Measurements from ENCODE around the gene ARF6.
"Not testable (repeated sequence)": the region's sequence is repeated elsewhere in the genome, so short reads cannot be mapped to it uniquely, and the experiment has no call there.

ARF6 gene

GRCh38 chr14:49876563-49877127 lies 16.2 kb upstream of the ARF6 start:
- no peak for DNase-seq (ENCODE audit: low read depth)

DNA sequence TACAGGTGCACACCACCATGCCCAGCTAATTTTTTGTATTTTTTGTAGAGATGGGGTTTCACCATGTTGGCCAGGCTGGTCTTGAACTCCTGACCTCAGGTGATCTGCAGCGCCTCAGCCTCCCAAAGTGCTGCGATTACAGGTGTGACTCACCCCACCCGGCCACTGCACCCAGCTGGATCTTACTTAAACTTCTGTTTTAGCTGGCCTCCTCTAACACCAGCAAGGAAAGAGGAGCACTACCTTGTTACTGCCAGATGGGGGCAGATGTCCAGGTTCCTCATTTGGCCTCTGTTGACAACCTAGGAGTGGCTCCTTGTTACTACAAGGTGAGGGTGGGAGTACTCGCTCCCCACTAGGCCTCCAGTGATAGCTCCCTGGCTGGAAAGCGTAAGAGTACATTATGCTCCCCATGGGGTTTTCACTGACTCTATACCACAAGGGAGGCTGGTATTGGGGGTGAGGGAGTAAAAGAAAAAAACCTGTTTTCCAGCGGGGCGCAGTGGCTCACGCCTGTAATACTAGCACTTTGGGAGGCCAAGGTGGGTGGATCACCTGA lies 13.2 kb upstream of the ARF6 start:
- no peak for DNase-seq (ENCODE audit: low read depth)

DNA sequence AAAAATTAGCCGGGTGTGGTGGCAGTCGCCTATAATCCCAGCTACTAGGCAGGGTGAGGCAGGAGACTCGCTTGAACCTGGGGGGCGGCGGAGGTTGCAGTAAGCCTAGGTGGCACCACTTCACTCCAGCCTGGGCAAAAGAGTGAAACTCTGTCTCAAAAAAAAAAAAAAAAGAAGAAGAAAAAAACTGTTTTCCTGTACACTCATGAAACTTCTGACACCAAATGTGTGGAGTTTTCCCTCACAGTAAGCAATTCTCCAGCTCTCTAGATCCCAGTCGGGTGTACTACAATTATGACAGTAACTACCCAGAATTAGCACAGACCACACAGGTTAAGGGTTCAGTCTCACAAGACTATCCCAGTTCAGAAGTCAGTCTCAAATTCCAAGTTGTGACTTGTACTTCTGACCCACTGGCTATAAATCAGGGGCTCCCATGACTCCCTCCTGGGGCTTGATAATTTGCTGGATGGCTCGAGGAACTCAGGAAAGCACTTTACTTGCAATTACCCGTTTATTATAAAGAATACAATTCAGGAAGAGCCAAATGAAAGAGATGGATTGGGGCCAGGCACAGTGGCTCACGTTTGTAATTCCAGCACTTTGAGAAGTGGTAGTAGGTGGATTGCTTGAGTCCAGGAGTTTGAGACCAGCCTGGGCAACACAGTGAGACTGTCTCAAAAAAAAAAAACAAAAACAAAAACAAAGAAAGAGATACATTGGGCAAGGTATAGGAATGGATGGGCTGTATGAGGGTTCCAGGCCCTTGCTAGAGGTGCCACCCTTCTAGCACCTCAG lies 12.4 kb upstream of the ARF6 start:
- no peak for DNase-seq (ENCODE audit: low read depth)

- DNase-seq (ENCODE audit: low read depth): no peak
Measured at GRCh38 chr14:49881350-49882001, 11.4 kb upstream of the ARF6 start.

DNA sequence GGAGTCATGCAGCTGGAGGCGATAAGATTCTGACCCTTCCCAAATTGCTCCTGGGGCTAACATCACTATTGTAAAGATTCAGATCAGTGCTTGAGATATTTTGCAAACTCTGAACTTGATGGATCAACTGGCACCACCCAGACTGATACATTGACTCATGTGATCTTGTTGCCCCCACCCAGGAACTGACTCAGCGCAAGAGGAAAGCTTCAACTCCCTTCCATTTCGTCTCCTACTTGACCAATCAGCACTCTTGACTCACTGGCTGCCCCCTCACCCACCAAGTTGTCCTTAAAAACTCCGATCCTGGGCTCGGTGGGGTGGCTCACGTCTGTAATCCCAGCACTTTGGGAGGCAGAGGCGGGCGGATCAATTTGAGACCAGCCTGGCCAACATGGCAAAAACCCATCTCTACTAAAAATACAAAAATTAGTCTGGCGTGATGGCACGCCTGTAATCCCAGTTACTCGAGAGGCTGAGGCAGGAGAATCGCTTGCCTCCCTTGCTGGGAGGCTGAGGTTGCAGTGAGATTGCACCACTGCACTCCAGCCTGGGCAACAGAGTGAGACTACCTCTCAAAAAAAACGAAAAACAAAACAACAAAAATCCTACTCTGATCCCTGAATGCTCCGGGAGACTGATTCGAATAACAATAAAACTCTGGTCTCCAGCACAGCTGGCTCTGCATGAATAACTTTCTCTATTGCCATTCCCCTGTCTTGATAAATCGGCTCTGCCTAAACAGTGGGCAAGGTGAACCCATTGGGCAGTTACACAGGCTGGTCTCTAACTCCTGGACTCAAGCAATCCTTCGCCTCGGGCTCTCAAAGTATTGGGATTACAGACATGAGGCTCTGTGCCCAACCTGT lies 9.8 kb upstream of the ARF6 start:
- DNase-seq (ENCODE audit: low read depth): no peak

GRCh38 chr14:49886523-49886922 lies 6.4 kb upstream of the ARF6 start:
- no peak for DNase-seq (ENCODE audit: low read depth)

DNA sequence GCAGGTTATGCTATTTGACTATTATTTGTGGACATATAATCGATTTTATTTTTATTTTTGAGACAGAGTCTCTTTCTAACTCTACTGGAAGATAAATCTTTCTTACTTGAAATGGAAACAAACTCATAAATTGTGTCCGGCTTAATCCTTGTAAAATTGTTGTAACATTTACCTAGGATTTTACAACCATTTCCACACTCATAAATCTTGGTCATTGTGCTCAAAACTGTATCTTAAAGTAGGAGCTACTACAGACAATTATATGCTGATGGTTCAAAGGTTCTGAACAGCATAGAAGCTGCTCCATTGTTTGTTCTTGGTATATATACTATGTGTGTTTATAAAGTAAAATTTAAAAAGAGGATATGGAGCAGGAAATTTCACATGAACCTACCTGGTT lies 4.6 kb upstream of the ARF6 start:
- DNase-seq (ENCODE audit: low read depth): no peak

GRCh38 chr14:49892301-49892635 lies 614 bp upstream of the ARF6 start:
- DNase-seq (ENCODE audit: low read depth): no peak

GRCh38 chr14:49893309-49894213 lies 679 bp downstream of the ARF6 start:
- DNase-seq (ENCODE audit: low read depth): peak; percentile 49

DNA sequence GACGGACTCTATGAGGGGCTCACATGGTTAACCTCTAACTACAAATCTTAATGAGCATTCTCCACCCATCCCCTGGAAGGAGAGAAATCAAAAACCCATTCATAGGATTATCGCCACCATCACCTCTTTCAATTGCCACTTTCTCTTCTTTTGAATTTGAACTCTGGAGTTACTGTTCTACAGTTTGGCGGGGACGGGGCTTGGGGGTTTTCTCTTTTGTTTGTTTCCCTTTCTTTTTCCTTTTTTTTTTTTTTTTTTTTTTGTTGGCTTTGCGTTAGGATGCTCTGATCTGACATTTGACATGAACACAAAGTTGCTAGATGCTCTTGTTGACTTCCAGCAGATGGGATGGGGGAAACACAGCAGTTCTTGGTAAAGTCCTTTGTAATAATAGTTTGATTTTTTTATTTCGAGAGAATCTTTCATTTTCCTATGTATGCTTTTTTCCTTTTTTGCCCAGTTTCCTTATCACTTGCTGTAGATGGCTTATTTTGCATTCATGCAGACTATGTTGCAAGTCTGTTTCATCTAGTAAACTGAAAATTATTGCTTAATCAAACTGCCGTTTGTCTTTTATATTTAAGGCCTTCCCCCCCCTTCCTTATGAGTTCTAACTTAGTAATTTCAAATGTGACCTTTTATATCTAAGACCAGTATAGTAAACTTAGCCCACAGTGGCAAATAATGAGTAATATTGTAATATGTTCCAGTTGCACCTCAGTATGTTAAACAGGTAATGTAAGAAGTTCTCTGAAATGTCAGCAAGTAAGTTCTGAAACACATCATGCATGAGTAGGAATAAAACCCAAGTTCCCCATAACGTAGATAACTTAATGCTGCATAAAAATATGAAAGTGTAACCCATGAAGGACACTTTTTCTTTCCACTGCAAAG lies 1.6 kb downstream of the ARF6 start:
- DNase-seq (ENCODE audit: low read depth): not testable (repeated sequence)

DNA sequence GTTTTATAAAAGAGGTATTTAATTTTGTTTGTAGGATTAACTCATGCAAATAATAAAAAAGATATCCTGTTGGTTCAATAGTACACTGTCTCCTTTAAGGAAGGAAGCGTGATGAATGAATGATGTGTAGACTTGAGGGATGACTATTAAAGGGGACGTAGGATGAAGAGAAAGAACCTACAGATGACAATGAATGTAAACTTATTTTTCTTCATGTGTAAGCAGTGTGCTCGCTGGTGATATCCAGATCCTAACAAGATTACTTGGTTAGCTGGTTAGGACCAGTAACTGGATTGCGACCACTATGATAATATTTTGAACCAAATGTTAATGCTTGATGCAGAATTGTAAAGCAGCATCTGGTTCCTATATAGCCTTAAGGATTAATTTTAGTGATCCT lies 2.6 kb downstream of the ARF6 start:
- DNase-seq (ENCODE audit: low read depth): no peak

GRCh38 chr14:49896272-49896671 lies 3.4 kb downstream of the ARF6 start:
- DNase-seq (ENCODE audit: low read depth): not testable (repeated sequence)

DNA sequence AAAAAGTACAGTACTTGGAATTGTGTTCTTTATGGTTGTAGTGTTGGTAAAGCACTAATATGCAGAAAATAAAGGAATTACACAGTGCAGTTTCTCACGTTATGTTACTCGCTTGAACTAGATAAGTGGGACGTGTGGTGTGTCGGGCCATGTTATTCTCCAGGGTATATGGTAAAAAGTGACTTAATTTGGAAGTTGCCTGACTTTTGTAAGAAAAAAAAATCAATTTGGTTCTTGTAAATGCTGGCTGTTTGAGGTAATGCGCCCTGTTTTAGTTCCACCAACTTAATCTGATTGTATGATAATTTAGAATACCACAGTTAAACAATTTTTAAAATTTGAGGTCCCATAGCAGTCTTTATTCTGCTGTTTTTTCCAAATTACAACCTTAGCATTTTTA lies 4.1 kb downstream of the ARF6 start:
- no peak for DNase-seq (ENCODE audit: low read depth)

DNA sequence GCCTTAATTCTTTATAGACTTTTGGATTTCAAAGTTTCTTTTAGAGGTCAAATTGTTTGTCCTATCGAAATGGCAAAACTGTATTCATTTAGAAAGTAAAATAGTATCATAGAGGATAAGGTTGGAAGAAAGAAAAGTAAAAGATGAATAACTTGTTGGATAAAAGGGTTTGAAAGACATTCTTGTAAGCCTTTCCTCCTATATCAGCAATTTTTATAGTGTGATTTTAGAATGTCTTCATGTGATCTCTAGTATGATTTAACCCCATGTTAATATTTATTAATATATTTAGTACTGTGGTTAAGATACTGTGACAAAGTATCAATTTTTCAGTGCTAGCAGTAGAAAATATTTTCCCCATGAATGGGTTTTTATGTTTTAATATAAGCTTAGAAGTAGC lies 4.5 kb downstream of the ARF6 start:
- no peak for DNase-seq (ENCODE audit: low read depth)

DNA sequence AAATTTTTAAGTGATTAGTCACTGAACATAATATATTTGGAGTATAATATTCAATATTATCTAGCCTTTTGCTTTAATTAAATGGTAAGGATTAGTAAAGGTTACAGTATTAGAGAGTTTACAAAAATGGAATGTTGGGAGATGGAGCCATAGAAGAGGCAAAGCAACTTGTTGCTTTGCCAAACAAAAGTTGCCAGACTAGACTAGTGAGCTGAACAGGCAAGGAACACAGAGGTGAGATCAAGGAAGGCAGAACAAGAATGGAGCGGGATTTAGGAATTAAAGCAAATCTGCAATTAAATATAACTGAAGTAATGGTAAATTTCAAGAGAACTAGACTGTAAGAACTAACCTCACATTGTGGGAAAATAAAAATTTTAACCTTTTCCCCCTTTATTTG lies 5.1 kb downstream of the ARF6 start:
- no peak for DNase-seq (ENCODE audit: low read depth)

GRCh38 chr14:49898485-49898884 lies 5.6 kb downstream of the ARF6 start:
- DNase-seq (ENCODE audit: low read depth): no peak

DNA sequence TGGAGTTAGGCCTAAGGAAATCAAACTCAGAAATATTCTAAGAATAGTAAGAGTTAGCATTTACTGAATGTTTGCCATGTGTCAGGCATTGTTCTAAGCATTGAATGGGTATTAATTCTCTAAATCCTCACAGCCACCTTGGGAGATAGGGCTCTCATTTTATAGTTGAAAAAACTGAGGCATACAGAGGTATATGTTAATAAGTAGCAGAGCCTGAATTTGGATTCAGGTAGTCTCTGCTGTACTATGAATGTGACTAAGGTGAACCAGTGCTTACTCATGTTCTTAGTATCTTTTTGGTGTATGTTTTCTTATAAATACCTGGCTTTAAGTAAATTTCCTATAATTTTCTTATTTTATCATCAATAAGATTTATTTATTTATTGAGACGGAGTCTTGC lies 8.1 kb downstream of the ARF6 start:
- no peak for DNase-seq (ENCODE audit: low read depth)

DNA sequence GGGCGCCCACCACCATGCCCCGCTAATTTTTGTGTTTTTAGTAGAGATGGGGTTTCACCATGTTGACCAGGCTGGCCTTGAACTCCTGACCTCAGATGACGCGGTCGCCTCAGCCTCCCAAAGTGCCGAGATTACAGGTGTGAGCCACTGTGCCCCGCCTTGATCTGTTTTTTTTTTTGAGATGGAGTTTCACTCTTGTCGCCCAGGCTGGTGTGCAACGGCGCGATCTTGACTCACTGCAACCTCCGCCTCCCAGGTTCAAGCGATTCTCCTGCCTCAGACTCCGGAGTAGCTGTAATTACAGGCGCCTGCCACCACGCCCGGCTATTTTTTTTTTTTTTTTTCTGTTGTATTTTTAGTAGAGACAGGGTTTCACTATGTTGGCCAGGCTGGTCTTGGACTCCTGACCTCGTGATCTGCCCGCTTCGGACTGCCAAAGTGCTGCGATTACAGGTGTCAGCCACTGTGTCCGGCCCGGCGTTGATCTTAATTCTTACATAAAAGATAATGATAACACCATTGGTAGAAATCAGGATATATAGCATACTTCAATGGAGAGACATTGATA lies 9.9 kb downstream of the ARF6 start:
- not testable (repeated sequence) for DNase-seq (ENCODE audit: low read depth)

GRCh38 chr14:49904270-49904669 lies 11.4 kb downstream of the ARF6 start:
- DNase-seq (ENCODE audit: low read depth): no peak

DNA sequence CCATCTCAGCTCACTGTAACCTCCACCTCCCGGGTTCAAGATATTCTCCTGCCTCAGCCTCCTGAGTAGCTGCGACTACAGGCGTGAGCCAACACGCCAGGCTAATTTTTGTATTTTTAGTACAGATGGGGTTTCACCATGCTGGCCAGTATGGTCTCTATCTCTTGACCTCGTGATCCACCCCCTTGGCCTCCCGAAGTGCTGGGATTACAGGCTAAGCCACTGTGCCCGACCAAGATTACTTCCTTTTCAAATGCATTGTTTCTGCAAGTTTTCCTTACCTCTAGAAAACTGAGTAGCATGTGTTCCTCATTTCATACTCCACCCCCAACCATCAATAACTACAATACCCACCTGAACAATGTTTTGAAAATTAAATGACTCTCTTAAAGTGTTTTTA lies 13.1 kb downstream of the ARF6 start:
- no peak for DNase-seq (ENCODE audit: low read depth)

Measured in activated T-cell treated with anti-CD3 and anti-CD28 coated beads for 1 hour (primary cell).